Spinal cord (tissue), 10 donors: ENCODE data around the gene CSPG4. TPM values are rescaled to one million over a fixed set of nuclear protein-coding genes. Genes with fewer than 3 reads are reported as not detected.
"Not testable (repeated sequence)": the region's sequence is repeated elsewhere in the genome, so short reads cannot be mapped to it uniquely, and the experiment has no call there.

ENCODE experiments used
- DNase-seq, 6 donors: peaks; one replicate each; pipeline versions ENCODE4 v3.0.0 to v3.0.0-alpha.2; 2013 to 2015; ENCODE audit warnings: low spot score in 6 of 6, low read depth in 4 of 6
- H3K27ac ChIP-seq: one replicate; pipeline ENCODE4 v1.5.1; 2013; ENCODE audit warnings: low read depth, low read length, control low read depth
- H3K27me3 ChIP-seq: one replicate; pipeline ENCODE4 v1.6.1; 2013; ENCODE audit warnings: low read length; ENCODE audit not compliant: control insufficient read depth, insufficient read depth
- H3K36me3 ChIP-seq: one replicate; pipeline ENCODE4 v1.6.1; 2013; ENCODE audit warnings: low read length; ENCODE audit not compliant: control insufficient read depth, insufficient read depth
- H3K4me1 ChIP-seq: one replicate; pipeline ENCODE4 v1.6.1; 2013; ENCODE audit warnings: low read length; ENCODE audit not compliant: control insufficient read depth, insufficient read depth
- H3K4me3 ChIP-seq: one replicate; pipeline ENCODE4 v1.5.1; 2013; ENCODE audit warnings: low read depth, low read length, control low read depth
- H3K9me3 ChIP-seq: one replicate; pipeline ENCODE4 v1.6.1; 2013; ENCODE audit warnings: low read length; ENCODE audit not compliant: control insufficient read depth, insufficient read depth
- WGBS: methylation state at CpG from one replicate; pipeline ENCODE4 v1.1.5; 2013; ENCODE audit warnings: missing lambda C conversion rate; ENCODE audit not compliant: insufficient coverage; 5-methylcytosine and 5-hydroxymethylcytosine counted together
- polyA plus RNA-seq, 2 donors: library from polyadenylated mRNA; unstranded; fragments of 120-200 nt; gene quantifications; one replicate each; pipeline ENCODE4 v1.2.1, GENCODE V29; 2013; ENCODE audit not compliant: insufficient read length in 2 of 2
- total RNA-seq, 2 donors: library from RNA; depleted of rRNA in 1 of 2; stranded (reverse); fragments of 120-200 nt in 1 of 2; fragments of >200 nt in 1 of 2; gene quantifications; one replicate each; pipeline versions ENCODE4 v1.2.3 to v1.2.4, GENCODE V29; 2013 to 2014
- donor health status: healthy.

Gene CSPG4
- total and polyA plus RNA-seq, 4 donors: 18.1 to 25.6 (median 21.6) TPM

- no peak overlapping the region for H3K27ac ChIP-seq
- peaks cover 39% of the 10 kb centered on the region for H3K36me3 ChIP-seq
- H3K4me1 ChIP-seq: peaks cover 23% of the 10 kb centered on the region
- WGBS: 90% methylated on average over 36 of the region's 40 CpGs
- DNase-seq: no peak
- H3K27me3 ChIP-seq: no peaks in the 10 kb centered on the region
- no peaks in the 10 kb centered on the region for H3K9me3 ChIP-seq
- no peak overlapping the region for H3K4me3 ChIP-seq
These were observed 30.2 kb downstream of the CSPG4 start for GRCh38 chr15:75682181-75683135.

GRCh38 chr15:75680007-75680789 lies 32.5 kb downstream of the CSPG4 start:
- peaks cover 53% of the 10 kb centered on the region for H3K36me3 ChIP-seq
- no peaks in the 10 kb centered on the region for H3K27me3 ChIP-seq
- no peaks in the 10 kb centered on the region for H3K9me3 ChIP-seq
- peaks cover 27% of the 10 kb centered on the region for H3K4me1 ChIP-seq
- DNase-seq: no peak
- WGBS: 67% methylated on average over 9 of the region's 11 CpGs
- H3K4me3 ChIP-seq: no peak overlapping the region
- no peak overlapping the region for H3K27ac ChIP-seq

GRCh38 chr15:75678324-75678690 lies 34.3 kb downstream of the CSPG4 start:
- DNase-seq: not testable (repeated sequence)

GRCh38 chr15:75677465-75678323 lies 35.0 kb downstream of the CSPG4 start:
- H3K27ac ChIP-seq: no peak overlapping the region
- no peaks in the 10 kb centered on the region for H3K27me3 ChIP-seq
- no peaks in the 10 kb centered on the region for H3K9me3 ChIP-seq
- no peak overlapping the region for H3K4me3 ChIP-seq
- no peak for DNase-seq
- H3K36me3 ChIP-seq: peaks cover 46% of the 10 kb centered on the region
- H3K4me1 ChIP-seq: peaks cover 42% of the 10 kb centered on the region
- 65% methylated on average over 16 of the region's 16 CpGs for WGBS

More at GRCh38 chr15:75678324-75678690, 34.3 kb downstream of the CSPG4 start:
- not testable (repeated sequence) for H3K27me3 ChIP-seq, H3K4me3 ChIP-seq, H3K9me3 ChIP-seq, H3K27ac ChIP-seq
- H3K36me3 ChIP-seq: peaks cover 52% of the 10 kb centered on the region
- 88% methylated on average over 5 of the region's 6 CpGs for WGBS
- peaks cover 37% of the 10 kb centered on the region for H3K4me1 ChIP-seq

- H3K36me3 ChIP-seq: peaks cover 38% of the 10 kb centered on the region
- no peaks in the 10 kb centered on the region for H3K9me3 ChIP-seq
- no peak for DNase-seq
- no peaks in the 10 kb centered on the region for H3K27me3 ChIP-seq
- H3K4me3 ChIP-seq: no peak overlapping the region
- H3K4me1 ChIP-seq: peaks cover 50% of the 10 kb centered on the region
- 93% methylated on average over 30 of the region's 30 CpGs for WGBS
- no peak overlapping the region for H3K27ac ChIP-seq
These were observed 35.8 kb downstream of the CSPG4 start for GRCh38 chr15:75676688-75677464.

GRCh38 chr15:75675579-75676404 lies 36.9 kb downstream of the CSPG4 start:
- Histone ChIP-seq H3K9me3 (no peaks in the 10 kb centered on the region), H3K4me3 (no peak overlapping the region), H3K27ac (no peak overlapping the region), H3K4me1 (peaks cover 44% of the 10 kb centered on the region), H3K36me3 (peaks cover 32% of the 10 kb centered on the region), H3K27me3 (no peaks in the 10 kb centered on the region)
- WGBS: 93% methylated on average over 41 of the region's 41 CpGs
- no peak for DNase-seq

- no peak for DNase-seq
- Histone ChIP-seq H3K27ac (no peak overlapping the region), H3K4me3 (no peak overlapping the region), H3K4me1 (peaks cover 36% of the 10 kb centered on the region), H3K36me3 (peaks cover 31% of the 10 kb centered on the region), H3K9me3 (no peaks in the 10 kb centered on the region), H3K27me3 (no peaks in the 10 kb centered on the region)
- 73% methylated on average over 8 of the region's 8 CpGs for WGBS
These were observed 38.3 kb downstream of the CSPG4 start for GRCh38 chr15:75674366-75674765.

GRCh38 chr15:75673426-75674235 lies 39.0 kb downstream of the CSPG4 start:
- peaks cover 36% of the 10 kb centered on the region for H3K4me1 ChIP-seq
- H3K36me3 ChIP-seq: peaks cover 32% of the 10 kb centered on the region
- H3K27ac ChIP-seq: peak overlapping the region; percentile 80
- no peak overlapping the region for H3K4me3 ChIP-seq
- DNase-seq: peak in 1 of 6 donors; percentile 51
- H3K27me3 ChIP-seq: no peaks in the 10 kb centered on the region
- 77% methylated on average over 8 of the region's 10 CpGs for WGBS
- H3K9me3 ChIP-seq: no peaks in the 10 kb centered on the region
